Gastroesophageal sphincter (tissue), 3 donors: ENCODE results near the gene ZNF211.

Experiments used
- CTCF ChIP-seq, 4 experiments: fragments of 200-600 bp in 2 of 4; fragments of 450-650 bp in 2 of 4; sonication (generic) in 1 of 4; IDR thresholded peaks; one replicate each; pipeline ENCODE4 v1.5.1; 2017 to 2019; ENCODE audit warnings: antibody characterized with exemption in 4 of 4, mild to moderate bottlenecking in 2 of 4, moderate library complexity in 2 of 4
- POLR2AphosphoS5 ChIP-seq: sonication (generic); formaldehyde crosslinking; IDR thresholded peaks from one replicate; pipeline ENCODE4 v1.6.1; 2017; ENCODE audit warnings: antibody characterized with exemption

GRCh38 chr19:57667228-57667627, 34.3 kb downstream of the ZNF211 start:
- TF ChIP-seq CTCF (IDR thresholded peaks at IDR 0.05) (no peak), POLR2AphosphoS5 (no peak)
